Nucleus accumbens (tissue), 56 donors: Measurements from ENCODE around the gene ARID5A.
A peak's percentile ranks its signal among the peaks of the same experiment; 100 is the strongest.

Experiments used
- DNase-seq, 56 donors: peaks; one replicate each; lab custom pipeline; 2025; lab: John Stamatoyannopoulos, UW

Gene ARID5A

DNA sequence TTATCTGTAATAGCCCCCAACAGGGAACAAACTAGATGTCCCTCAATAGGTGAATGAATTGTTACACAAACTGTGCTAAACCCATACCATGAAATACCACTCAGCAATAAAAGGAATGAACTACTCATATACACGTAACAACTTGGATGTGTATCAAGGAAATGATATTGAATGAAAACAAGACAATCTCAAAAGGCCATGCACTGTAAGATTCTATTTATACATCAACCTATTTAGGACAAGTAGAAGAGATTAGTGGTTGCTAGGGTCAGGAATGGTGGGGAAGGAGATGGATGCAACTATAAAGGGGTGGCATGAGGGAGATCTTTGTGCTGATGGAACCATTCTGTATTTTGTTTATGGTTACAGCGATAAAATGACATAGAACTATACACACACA is 54.5 kb downstream of the ARID5A start:
- DNase-seq = no peak

DNA sequence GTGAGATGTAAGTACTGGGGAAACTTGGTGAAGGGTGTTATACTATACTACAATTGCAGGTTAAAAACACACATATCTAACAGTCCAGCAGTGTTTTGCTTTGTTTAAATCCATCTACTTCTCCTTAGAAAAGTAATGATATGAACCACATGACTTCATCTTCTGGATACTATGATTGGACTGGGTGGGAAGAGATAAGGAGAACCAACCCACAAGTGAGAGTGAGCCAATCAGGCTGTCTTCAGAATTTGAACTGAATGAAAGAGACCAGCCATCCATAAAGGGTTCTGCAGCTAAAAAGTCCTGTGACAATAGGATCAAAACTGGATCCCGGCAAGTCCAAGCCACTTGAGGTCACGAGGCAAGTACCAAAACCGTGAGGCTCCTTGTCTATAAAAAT is 54.9 kb downstream of the ARID5A start:
- no peak for DNase-seq

DNA sequence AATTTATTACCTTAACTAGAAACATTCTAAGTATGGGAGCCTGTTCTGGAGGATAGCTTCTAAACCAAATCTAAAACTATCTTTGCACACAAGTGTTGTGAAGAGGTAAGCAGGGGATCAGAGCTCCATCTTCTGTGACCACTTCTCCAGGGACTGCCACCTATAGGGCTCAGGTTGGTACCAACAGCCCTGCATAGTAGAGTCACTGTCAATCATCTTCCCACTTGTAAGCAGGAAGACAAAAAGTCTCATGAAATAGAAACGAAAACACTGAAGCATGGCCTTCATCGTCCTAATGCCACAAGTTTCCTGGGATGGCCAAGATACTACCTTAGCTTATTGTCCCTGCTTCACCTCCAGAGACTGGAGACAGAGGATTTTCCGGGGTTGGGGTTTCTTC is 57.7 kb downstream of the ARID5A start:
- no peak for DNase-seq

DNA sequence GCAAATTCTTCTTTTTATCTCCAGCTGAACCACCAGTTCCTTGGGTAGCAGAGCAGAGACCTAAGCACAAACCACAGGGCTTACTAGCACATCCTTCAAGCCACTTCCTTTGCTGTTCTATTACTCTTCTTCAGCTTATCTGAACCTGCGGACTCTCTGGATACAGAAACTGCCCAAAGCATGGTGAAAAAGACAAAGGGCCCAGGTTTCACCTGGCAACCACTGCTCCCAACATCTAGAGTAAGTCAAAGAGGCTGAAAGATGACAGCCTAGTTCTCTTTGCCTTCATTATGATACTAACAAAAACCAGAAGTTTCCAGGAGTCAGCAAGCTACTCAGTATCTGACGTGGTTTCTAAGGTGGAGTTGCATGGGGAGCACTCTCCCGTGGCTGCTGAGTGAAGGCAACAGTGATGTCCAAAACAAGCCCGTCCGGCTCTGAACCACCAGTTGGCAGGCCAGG is 58.2 kb downstream of the ARID5A start:
- no peak for DNase-seq

DNA sequence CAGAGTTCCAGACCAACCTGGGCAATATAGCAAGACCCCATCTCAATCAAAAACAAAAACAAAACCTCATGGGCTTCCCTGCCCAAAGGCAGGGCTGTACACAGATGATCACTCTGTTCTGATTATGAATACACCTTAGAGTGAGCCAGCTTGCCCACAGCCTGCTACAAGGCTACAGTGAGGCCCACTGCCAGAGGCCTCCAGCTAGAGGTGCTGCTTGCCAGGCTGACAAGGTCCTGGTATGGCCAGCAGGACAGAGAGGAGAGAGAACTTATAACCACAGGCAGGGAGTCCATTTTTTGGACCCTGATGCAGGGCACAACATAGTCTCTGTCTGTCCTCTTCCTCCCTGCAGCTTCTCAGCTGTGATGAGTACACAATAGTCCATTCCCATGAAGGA is 60.0 kb downstream of the ARID5A start:
- peak in 1 of 56 donors; percentile 4 for DNase-seq

DNA sequence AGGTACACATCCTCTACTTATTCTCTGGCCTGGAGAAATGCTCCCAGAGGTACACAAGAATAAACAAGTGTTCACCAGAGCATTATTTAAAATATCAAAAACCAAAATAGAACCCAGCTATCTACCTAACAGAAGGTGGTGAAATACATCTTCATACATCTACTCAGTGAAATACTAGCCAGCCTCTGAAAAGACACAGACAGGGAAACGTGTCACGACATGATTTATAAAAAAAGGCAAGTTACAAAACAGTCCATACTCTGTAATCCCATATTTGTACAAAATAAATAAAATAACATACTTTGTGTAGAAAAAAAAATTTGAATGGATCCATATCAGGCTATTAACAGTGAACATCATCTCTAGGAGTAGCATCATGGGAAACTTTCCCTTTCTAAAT is 63.4 kb downstream of the ARID5A start:
- DNase-seq = no peak

DNA sequence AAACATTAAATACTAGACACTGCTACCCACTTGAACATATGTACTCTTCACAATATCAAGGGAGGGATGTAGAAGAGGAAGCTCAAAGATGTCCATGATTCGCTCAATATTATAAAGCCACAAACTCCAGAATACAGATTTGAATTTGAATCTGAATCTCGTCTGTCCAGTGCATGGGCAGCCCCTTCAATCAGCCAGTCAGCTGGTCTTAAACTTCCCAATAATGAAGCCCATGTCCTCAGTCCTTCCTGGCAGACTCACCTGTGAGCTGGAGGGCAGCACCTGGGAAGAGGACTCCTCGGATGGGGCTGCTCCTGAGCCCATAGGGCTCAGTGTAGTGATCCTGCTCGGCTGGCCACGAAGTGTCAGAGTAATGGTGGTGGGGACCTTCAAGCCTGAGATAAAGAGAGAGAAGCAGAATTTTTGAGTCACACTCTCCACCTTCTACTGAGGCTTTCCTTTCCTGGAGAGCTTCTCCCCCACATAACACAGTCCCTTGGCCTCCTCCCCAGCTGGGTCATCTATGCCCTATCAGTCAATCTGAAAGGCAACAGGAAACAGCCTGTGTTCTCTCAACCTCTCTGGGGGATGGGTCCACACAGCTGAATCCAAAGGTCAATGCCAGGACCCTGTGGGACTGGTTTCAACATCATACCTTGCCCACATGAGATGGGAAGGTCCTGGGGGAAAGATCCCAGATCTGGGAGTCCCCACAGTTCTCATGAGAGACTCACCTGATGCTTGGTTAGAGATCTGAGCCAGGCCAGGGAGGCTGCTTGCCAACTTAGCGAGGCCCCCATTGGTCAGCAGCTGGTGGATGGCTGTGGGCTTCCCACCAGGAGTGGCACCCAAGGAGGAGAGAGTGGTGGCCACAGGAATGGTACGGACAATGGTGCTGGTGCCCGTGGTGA is 65.1 kb downstream of the ARID5A start:
- no peak for DNase-seq
